SK-N-MC (cell line): ENCODE measurements around the gene CRTC3.

Experiments used
- EZH2 ChIP-seq: fragments of 200-600 bp; sonication (generic); IDR thresholded peaks from one replicate; pipeline ENCODE4 v1.6.1; 2017; ENCODE audit warnings: antibody characterized with exemption
- POLR2AphosphoS5 ChIP-seq: IDR thresholded peaks from 2 replicates; pipeline ENCODE4 v1.6.1; 2012; ENCODE audit warnings: mild to moderate bottlenecking, low read depth, low read length, borderline replicate concordance

DNA sequence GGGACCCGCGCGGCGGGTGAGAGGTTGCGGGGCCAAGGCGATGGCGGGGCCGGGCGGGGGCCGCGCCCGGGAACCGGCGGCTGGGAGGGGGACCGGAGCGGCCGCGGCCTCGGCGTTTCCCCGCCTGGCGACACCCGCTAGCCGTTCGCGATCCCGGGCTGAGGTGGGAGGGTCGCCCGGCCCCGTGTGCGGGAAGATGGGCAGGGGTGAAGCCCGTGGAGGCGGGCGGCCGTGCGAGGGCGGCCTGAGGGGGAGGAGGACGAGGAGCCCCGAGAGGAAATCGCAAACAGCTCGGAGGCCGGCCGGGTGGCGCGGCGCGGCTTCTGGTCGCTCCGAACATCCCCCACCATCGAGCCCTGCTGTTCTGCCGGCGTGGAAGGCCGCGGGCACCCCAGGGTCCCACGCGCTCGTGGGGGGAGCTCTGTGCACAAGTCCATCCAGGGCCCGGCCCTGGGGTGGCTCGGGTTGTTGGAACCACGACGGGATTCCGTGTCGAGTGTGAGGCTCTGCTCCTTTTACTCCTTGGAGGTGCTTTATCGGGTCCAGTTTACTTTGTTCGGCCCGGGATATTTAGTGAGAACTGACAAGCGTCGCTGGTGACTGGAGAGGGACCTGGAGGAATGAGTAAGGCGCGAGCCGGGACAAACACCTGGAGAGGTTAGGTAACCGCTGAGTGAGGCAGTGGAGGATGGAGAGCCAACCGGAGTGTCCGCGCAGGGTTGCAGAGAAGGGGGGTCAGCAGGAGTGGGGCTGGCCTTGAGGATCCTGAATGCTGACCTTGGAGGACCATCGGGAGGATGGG is 728 bp downstream of the CRTC3 start:
- TF ChIP-seq EZH2 (no peak), POLR2AphosphoS5 (no peak)
